Endometrial microvascular endothelial cells (primary cell): ENCODE results near the gene ZNF747. TPM values are rescaled to one million over a fixed set of nuclear protein-coding genes. Genes with fewer than 3 reads are reported as not detected.
"Not testable (repeated sequence)": the region's sequence is repeated elsewhere in the genome, so short reads cannot be mapped to it uniquely, and the experiment has no call there.

Experiments used
- in situ Hi-C: cut with HindIII; loops from 2 replicates; pipeline ENCODE4 v1.10.0; 2017; ENCODE audit warnings: low sequenced_read_pairs, low pct_unique_long_range_greater_than_20kb; ENCODE audit errors: inconsistent ontology term
- total RNA-seq: library from RNA; depleted of rRNA; stranded (reverse); fragments of >200 nt; gene quantifications from one replicate; pipeline ENCODE4 v1.2.3, GENCODE V29; 2015; ENCODE audit errors: inconsistent ontology term

The ZNF747 gene
- total RNA-seq, 1 donor from 2014 or later = 4.7 TPM

GRCh38 chr16:30522702-30523463 lies 11.8 kb downstream of the ZNF747 start:
- in situ Hi-C loops = not testable (repeated sequence)

GRCh38 chr16:30521873-30522641 lies 12.6 kb downstream of the ZNF747 start:
- in situ Hi-C loops = no loop called here

GRCh38 chr16:30521476-30521872 lies 13.2 kb downstream of the ZNF747 start:
- in situ Hi-C loops = no loop called here

GRCh38 chr16:30519120-30520049 lies 15.3 kb downstream of the ZNF747 start:
- in situ Hi-C loops = no loop called here

- in situ Hi-C loops = no loop called here
Observed at GRCh38 chr16:30518552-30518951, 16.1 kb downstream of the ZNF747 start.

- in situ Hi-C loops = no loop called here
Observed at GRCh38 chr16:30515275-30515674, 19.4 kb downstream of the ZNF747 start.

GRCh38 chr16:30511509-30511908 lies 23.1 kb downstream of the ZNF747 start:
- in situ Hi-C loops = no loop called here

- in situ Hi-C loops = no loop called here
Observed at GRCh38 chr16:30510376-30510938, 24.2 kb downstream of the ZNF747 start.

GRCh38 chr16:30509081-30509765 lies 25.4 kb downstream of the ZNF747 start:
- in situ Hi-C loops = no loop called here

- in situ Hi-C loops = no loop called here
Observed at GRCh38 chr16:30503403-30504296, 31.0 kb downstream of the ZNF747 start.

GRCh38 chr16:30499284-30499683 lies 35.4 kb downstream of the ZNF747 start:
- in situ Hi-C loops = no loop called here

- in situ Hi-C loops = no loop called here
Observed at GRCh38 chr16:30494709-30495108, 39.9 kb downstream of the ZNF747 start.

- in situ Hi-C loops = no loop called here
Observed at GRCh38 chr16:30493941-30494488, 40.6 kb downstream of the ZNF747 start.

GRCh38 chr16:30491744-30492308 lies 42.8 kb downstream of the ZNF747 start:
- in situ Hi-C loops = no loop called here

GRCh38 chr16:30491229-30491628 lies 43.4 kb downstream of the ZNF747 start:
- in situ Hi-C loops = no loop called here

- in situ Hi-C loops = no loop called here
Observed at GRCh38 chr16:30490210-30490609, 44.4 kb downstream of the ZNF747 start.
